Heart left ventricle (tissue), 13 donors: Measurements from ENCODE around the gene NUSAP1.

ENCODE experiments used
- CTCF ChIP-seq, 12 donors: fragments of 200-600 bp; sonication (generic) in 4 of 12; IDR thresholded peaks; one replicate each; pipeline versions ENCODE4 v1.5.0 to v1.8.0; 2018 to 2022; ENCODE audit warnings: antibody characterized with exemption in 12 of 12, mild to moderate bottlenecking in 5 of 12
- POLR2A ChIP-seq, 2 donors: fragments of 450-650 bp; IDR thresholded peaks; one replicate each; pipeline ENCODE4 v1.6.1; 2017; ENCODE audit warnings: antibody characterized with exemption in 2 of 2, mild to moderate bottlenecking in 2 of 2, moderate library complexity in 2 of 2
- donor health status: ischemic (EF 13 %, LVEDD 7.1; RV severe dilation, severe dysfunction).
- donor health status: DM: no; HTN: yes; CAD: no.
- donor health status: DM: no; HTN: no; CAD: no.
- donor health status: ischemic (EF 25% LVEDD 6.9; RV normal size, moderate dysfunction).
- donor health status: ischemic (EF 25% LVEDD 5.7; RV mildly dilated, moderate dysfunction).
- donor health status: ischemic (EF 35%, LVEDD 5.7; RV mildly dilated, moderate dysfunction).
- donor health status: nonischemic (EF 11% LVEDD 7.7; RV severe dilation, severe dysfunction).
- donor health status: DM: yes; HTN: yes; CAD: no.
- donor health status: PGD.
- donor health status: ischemic (EF 29% LVEDD 5.4; RV normal size, mild dysfunction).
- donor health status: nonischemic (EF 23%, LVEDD 6.1; RV moderate dilation, normal function).

- TF ChIP-seq POLR2A (IDR thresholded peaks at IDR 0.05) (no peak), CTCF (IDR thresholded peaks at IDR 0.05) (no peak)
These were observed 34.7 kb downstream of the NUSAP1 start for GRCh38 chr15:41367418-41367817.
